22Rv1 (cell line): ENCODE measurements around the gene EBF3.

Experiments
- H3K27ac ChIP-seq: fragments of 450-650 bp; 2 replicates; pipeline ENCODE4 v1.5.1; 2017
- CTCF ChIP-seq: fragments of 450-650 bp; IDR thresholded peaks from 2 replicates; pipeline ENCODE4 v1.5.1; 2017; ENCODE audit warnings: mild to moderate bottlenecking
- ZFX ChIP-seq: fragments of 450-650 bp; IDR thresholded peaks from 2 replicates; pipeline ENCODE4 v1.6.1; 2017; ENCODE audit warnings: antibody characterized with exemption, borderline replicate concordance

The EBF3 gene

GRCh38 chr10:129955601-129956285 lies 8.3 kb downstream of the EBF3 start:
- H3K27ac ChIP-seq: no peak overlapping the region
- TF ChIP-seq ZFX (no peak), CTCF (no peak)

GRCh38 chr10:129954492-129955315 lies 9.4 kb downstream of the EBF3 start:
- no peak for TF ChIP-seq ZFX
- TF ChIP-seq CTCF: no peak
- no peak overlapping the region for H3K27ac ChIP-seq

GRCh38 chr10:129953119-129954051 lies 10.7 kb downstream of the EBF3 start:
- no peak overlapping the region for H3K27ac ChIP-seq
- TF ChIP-seq ZFX: no peak

- no peak for TF ChIP-seq CTCF
- TF ChIP-seq ZFX: no peak
- H3K27ac ChIP-seq: no peak overlapping the region
These were observed 11.5 kb downstream of the EBF3 start for GRCh38 chr10:129952378-129953118.

GRCh38 chr10:129951970-129952265 lies 12.2 kb downstream of the EBF3 start:
- TF ChIP-seq CTCF: no peak
- no peak for TF ChIP-seq ZFX

GRCh38 chr10:129951101-129951969 lies 12.7 kb downstream of the EBF3 start:
- no peak overlapping the region for H3K27ac ChIP-seq
- TF ChIP-seq ZFX: no peak
- TF ChIP-seq CTCF: no peak

More at GRCh38 chr10:129951970-129952265, 12.2 kb downstream of the EBF3 start:
- H3K27ac ChIP-seq: no peak overlapping the region
